GM18867 (cell line): ENCODE measurements around the gene CXCL6.

Experiments used
- ATAC-seq: cut with Tn5 transposase; IDR thresholded peaks from one replicate; pipeline ENCODE4 v1.9.1; 2021; ENCODE audit warnings: mild to moderate bottlenecking, moderate library complexity; ENCODE audit not compliant: unreplicated experiment

CXCL6 gene

DNA sequence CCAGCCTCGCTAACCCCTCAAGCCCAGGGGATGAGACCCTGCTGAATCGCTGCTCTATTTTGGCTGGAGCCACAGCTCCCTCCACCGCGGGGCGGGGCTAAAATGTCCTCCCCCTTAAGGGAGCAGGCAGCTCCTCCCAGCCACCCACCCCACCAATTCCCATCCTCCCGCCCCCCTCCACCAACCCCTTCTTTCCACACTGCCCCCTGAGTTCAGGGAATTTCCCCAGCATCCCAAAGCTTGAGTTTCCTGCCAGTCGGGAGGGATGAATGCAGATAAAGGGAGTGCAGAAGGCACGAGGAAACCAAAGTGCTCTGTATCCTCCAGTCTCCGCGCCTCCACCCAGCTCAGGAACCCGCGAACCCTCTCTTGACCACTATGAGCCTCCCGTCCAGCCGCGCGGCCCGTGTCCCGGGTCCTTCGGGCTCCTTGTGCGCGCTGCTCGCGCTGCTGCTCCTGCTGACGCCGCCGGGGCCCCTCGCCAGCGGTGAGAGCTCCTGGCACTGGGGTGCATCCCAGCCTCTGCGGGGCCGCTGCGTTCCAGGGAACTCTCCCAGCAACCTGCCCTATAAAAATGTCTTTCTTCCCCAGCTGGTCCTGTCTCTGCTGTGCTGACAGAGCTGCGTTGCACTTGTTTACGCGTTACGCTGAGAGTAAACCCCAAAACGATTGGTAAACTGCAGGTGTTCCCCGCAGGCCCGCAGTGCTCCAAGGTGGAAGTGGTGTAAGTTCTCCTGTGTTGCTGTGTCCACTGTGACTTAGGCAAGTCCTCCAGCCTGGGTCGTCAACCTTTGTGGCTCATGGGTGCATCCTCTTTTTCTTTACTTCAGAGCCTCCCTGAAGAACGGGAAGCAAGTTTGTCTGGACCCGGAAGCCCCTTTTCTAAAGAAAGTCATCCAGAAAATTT, at the start of gene CXCL6:
CXCL6 (plus strand) TSS at position 306 of the 907 bp plus-strand sequence; CDS start at position 379, 73 bp downstream.
- no peak for ATAC-seq

DNA sequence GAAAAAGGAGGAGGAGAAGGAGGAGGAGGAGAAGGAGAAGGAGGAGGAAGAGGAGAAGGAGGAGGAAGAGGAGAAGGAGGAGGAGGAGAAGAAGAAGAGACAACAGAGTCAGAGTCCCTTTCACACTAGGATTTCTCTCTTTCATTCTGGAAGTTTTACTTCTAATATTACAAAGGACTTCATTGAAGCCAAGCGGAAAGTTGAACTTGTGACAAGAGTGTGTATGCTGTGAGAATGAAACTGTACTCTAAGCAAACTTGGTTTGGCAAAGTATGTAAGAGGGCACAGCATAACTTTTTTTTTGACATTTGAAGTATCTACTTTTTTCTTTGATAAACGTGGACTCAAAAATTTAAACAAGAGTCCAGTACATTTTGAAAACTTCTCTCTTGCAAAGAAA, 48.1 kb upstream of the CXCL6 start:
- ATAC-seq: no peak

DNA sequence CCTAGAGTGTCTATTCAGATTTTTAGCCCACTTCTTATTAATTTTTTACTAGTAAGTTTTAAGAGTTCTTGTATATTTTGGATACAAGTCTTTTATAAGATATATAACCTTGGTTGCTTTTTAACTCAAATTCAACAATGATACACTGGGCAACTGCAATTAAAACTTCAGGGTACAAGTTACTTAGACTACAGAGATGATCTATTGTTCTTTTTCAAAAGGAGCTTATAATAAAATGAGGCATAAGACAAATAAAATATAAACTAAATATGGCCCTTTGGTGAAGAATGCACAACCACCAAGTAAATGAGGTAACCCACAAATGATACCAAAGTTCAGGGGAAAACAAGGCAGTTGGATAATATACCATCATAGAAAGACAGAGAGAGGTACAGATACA, 37.6 kb upstream of the CXCL6 start:
- ATAC-seq: no peak

DNA sequence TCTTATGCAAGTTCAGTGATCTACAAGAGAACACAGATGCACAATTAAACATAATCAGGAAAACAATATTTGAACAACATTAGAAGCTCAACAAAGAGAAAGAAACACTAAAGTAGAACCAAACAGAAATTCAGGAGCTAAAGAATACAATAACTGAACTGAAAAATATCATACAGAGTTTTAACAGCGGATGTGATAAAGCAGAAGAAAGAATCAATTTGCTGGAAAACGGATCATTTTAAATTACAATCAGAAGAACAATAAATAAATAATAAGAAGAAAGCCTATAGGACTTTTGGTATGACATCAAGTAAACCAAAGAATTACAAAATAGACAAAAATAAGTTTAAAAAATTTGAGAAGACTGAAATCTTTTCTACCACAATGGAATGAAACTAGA, 36.3 kb upstream of the CXCL6 start:
- no peak for ATAC-seq

DNA sequence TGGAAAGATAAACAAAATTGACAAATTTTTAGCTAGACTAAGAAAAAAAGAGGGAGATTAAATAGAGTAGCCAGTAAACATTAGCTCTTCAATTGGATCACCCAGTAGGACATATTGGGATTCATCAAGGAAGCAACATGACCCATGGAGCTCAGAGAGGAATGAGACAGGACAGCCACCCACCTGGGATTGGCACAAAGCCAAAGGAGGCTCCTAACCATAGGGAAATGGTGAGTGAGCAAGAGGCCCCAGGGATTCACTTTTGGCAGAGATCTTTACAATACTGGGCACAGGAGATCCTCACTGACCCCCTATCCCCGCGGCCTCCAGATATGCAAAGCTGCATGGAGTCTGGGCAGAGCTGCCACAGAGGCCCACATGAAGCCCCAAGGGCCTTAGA, 34.8 kb upstream of the CXCL6 start:
- no peak for ATAC-seq

DNA sequence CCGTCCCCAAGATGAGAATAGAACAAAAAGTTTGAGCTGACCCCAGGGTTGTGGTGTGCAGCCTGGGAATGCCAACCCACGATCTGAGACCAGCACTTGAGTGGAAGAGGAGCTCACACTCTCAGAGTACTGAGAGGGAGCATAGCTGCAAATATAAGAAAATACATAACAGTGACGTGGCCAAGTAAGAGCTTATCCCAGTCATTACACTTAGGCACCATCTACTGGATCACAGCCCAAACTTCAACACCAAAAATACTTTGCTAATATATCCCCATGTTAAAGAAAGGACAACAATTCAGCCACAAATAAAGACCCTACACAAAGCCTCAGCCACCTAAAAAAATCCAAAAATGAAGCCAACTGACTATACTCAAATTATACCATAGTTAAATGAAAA, 33.3 kb upstream of the CXCL6 start:
- ATAC-seq: no peak

DNA sequence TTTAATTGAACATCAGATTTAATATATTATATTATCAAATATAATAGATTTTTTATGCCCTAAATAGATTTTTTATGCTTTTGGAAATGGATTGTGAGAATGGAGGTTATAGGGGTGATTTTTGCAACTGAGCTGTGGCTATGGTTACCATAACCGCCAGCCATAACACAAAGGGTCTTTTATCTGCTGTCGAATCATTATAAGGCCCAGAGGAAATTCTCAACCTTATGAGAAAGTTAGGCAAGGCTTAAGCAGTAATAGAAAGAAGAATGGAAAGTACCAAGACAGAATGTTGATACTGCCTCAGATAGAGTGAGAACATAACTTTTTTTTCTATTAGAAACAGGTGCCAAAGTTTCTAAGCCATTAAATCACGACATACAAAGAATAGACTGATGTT, 26.3 kb upstream of the CXCL6 start:
- ATAC-seq: no peak

DNA sequence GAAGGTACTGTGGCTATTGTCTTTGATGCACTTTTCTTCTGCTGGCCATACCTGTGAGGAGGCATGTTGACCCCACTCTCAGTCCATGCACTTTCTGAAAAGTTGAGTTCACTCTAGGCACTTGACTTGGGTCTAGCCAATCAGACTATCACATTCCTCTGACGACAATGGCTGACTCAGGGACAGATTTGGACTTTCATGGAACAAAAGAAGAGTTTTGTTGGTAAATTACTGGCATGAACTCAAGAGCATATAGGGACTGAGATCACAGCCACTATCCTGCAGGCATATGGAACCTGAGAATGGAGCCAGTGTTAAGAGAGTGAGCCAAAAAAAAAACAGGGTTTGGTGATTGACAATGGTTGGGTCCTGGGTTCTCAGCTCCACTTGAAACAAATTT, 24.6 kb upstream of the CXCL6 start:
- no peak for ATAC-seq

DNA sequence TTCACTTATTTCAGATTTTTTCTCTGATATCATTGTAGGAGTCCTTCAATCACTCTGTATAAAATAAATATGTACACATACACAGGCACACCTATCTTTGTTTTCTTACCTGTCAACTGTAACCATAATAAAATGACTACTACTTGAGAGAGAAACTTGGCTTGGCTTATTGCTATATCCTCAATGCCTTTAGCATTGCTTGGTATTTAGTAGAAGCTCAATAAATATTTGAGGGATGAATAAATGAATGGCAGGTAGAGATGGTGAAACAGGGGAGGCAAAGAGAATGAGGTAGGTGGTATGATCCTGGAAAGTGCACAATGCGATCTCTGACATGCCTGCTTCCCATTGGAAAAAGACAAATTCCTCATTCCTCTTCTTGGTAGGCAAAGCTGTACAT, 21.8 kb upstream of the CXCL6 start:
- ATAC-seq: no peak

DNA sequence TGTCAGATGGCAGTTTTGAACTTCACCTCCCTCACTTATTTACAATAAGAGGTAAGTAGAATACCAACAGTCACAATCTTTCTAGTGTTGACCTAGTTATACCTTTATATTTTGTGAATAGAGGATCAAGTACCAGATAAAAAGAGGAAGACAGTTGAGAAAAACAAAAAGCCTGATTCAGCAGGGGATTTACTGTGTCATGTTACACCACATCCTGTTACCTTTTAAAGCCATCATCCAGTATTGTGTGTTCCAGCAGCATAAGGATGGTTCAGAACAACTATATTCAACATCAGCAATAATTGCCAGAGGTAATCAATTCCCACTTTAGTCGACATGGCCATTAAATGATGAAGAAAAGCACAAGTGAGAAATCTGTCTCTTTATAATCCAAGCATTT, 21.3 kb upstream of the CXCL6 start:
- ATAC-seq: no peak

DNA sequence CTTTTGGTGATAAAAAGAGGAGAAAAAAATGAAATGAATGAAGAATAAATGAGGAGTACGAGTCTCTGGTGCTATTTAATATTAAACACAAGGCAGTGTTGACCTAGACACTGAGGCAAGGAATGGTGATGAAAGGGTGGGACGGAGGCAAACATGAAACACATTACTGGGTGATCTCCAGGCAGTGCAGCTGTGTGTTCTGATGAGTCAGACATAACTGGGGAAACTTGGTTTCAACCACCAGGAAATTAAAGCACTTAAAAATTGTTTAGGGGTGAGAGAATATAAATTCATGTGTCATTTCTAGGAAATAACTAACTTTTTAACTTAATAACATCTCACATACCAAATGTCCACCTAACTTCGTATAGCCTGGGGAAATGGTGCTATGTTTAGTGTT, 19.7 kb upstream of the CXCL6 start:
- no peak for ATAC-seq

DNA sequence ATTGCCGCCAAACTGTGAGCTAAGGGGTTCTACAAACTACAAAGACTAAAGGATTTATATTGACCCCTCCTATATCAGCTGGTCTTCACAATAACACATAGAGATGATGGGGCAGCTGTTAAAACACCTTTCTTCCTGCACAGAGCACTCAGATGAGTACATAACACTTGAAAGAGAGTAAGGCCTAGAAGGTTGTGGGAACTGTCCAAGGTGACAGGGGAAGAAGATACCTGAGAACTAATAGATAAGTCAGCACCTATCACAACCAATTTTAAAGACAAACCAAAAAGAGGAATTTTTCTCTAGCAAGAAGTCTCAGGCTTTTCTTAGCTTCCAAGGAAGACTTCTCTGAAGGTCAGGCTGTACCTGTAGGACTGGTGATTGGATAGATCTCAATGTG, 19.1 kb upstream of the CXCL6 start:
- ATAC-seq: no peak

DNA sequence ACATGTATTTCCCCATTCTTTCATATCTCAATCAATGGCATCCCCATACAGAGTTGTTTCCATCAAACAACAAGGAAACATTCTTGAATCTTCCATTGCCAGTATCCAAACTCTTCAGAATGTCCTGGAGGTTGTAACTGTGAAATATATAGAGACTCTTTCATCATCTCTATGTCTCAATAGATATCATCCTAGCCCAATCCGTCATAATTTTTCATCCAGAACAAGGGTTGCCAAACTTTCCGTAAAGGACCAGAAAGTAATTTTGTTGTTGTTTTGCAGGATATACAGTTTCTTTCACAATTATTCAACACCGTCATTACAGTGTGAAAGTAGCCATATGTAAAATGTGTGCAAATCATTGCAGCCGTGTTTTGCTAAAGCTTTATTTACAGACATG, 15.2 kb upstream of the CXCL6 start:
- ATAC-seq: no peak

DNA sequence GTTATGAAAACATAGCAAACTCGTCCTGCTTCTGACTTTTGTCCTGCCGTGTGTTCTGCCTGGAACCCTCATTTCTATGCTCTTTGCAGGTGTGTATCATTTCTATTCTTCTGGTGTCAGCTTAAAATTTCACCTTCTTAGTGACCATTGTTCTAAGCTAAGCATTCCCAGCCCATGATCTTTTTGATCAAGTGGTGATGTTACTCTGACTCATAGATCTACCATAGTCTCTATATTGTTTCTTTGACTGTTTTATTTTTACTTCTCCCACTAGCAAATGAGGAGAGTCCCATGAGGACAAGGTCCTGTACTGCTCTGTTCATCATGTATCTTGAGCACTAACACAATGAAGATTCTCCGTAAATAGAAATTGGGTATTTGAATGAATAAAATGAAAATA, 14.1 kb upstream of the CXCL6 start:
- no peak for ATAC-seq

DNA sequence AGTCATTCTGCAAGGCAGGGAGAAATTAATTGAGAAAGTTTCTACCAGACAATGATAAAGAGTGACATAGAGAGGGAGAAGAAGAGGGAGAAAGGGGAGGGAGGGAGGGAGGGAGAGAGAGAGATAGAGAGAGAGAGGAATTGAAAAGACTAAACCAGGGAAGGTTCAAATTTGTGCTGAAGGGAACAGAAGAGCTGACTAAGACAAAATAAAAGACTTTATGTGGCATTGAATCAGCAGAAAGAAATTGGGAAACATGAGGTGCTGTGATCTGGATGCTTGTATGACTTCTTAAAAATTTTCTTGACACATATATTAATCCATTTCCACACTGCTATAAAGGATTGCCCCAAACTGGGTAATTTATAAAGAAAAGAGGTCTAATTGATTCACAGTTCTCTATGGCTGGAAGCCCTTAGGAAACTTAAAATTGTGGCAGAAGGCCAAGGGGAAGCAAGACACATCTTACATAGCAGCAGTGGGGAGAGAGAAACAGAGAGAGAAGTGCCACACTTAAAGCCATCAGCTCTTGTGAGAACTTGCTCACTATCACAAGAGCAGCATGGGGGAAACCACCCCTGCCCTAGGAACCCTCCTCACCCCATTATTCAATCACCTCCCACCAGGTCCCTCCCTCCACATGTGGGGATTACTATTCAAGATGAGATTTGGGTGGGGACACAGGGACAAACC, 13.5 kb upstream of the CXCL6 start:
- no peak for ATAC-seq

DNA sequence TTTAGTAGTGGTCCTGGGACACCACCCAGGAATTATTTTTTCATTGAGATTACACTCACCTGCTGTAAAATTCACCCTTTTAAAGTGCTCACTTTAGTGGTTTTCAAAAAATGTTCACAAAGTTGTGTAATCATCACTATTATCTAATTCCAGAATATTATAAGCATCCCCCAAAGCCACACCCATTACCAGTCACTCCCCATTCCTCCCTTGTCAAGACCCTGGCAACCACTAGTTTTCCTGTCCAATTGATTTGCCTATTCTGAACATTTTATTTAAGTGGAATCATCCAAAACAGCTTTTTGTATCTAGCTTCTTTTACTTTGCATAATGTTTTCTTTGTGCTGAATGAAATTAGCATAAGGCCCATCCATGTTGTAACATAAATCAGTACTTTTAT, 12.7 kb upstream of the CXCL6 start:
- ATAC-seq: no peak

DNA sequence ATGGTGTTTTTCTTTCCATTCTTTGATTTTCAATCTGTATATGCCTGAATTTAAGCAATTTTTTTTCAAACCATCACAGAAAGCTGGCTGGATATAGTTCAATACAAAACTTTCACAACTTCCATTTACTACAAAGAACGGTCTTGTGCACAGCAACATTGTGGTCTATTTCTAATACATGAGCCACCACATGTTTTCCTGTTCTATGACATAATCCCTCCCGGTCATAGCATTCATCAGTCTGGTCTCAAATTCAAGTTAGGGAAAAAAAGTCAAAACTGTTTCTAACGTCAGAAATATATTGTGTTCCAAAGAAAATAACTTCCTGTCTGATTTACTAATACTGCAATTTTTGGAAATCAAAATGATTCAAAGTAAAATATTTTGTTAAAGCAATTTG, 7.5 kb upstream of the CXCL6 start:
- ATAC-seq: no peak

DNA sequence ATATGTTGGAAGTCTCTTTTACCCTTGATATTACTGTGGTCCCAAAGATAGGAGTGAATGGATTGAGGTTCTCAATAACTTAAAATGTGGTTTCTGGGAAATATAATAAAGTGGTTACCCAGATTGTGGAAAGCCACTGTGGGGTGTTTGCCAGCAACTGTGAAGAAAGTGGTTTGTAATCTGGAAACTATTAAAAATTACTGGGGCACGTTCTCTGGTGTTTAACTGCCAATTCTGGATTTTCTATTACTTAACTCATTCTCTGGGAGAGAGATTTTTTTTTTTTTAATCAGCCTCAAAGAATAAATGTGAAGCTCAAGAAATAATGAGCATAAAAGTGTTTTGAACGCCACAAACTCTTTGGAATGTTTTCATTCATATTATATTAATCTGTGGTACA, 4.9 kb upstream of the CXCL6 start:
- ATAC-seq: no peak

DNA sequence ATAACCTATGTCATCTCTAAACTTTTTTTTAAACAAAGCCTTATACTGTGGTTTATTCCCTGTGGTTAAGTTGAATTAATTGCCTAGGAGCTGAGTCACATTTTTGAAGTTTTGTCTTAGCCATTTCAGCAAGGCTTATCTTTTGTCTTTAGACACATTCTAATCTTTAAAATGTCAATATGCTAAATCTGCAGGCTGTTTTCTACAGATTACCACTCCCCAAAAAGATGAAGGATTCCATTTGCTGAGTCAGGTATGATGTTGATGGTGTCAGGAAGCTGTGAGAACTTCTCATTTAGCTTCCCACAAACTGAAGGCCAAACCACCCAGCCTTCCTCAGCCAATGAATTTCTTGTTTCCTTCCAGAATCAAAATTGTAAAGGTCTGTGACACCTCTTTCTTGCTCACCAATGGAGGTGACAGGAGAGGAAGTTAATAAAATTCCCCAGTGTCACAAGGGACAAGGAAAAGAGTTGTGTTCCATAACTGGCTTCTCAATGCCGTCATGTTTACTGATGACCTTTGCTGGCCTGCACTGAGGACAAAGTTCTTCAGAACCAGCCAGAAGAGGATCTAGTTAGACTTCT, 3.7 kb upstream of the CXCL6 start:
- no peak for ATAC-seq

DNA sequence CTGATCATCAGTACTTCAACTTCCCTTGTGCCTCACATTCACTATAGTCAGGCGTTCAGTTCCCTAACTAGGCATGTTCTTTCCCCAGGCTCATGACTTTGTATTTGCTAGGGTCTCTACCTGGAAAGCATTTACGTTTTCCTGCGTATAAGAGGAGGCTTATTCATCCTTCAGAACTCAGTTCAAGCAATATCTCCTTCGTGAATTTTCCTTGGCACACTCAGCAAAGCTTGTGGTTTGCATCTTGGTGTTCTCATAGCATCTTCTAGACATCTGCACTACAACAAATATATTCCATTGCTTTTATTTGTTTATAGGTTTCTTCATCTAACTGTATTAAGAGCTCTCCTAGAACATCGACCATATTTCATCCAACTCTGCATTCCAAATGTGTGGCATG, 2.6 kb downstream of the CXCL6 start:
- no peak for ATAC-seq

DNA sequence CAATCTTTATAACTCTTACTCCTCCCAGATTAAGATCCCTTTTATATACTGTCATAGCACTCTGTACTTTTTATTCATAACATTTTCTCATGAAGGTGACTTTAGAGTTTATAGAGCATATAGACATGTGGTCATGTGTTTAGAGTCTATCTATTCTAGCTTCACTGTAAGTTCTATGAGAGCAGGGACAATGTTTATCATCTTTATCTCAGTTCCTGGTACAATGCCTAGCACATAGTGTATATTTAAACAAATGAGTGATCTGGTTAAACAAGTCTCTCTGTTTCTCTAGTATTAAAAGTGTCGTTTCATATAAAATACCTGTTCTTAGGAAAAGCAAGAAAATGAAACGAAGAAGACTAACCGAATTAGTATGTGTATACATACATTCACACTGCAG, 3.2 kb downstream of the CXCL6 start:
- no peak for ATAC-seq
